Kidney (tissue), 14 donors: ENCODE measurements around the gene CLCN5. TPM values are rescaled to one million over a fixed set of nuclear protein-coding genes. Genes with fewer than 3 reads are reported as not detected.

ENCODE experiments used
- DNase-seq, 5 donors: peaks; one replicate each; pipeline ENCODE4 v3.0.0-alpha.2; 2013 to 2020
- FAIRE-seq: peaks from 2 replicates; lab custom pipeline; 2012; peaks lifted over from hg19 to GRCh38; lab: Jason Lieb, UNC
- H3K27ac ChIP-seq, 2 donors: one replicate each; pipeline ENCODE4 v1.7.0; 2013; ENCODE audit warnings: low read depth in 2 of 2, low read length in 2 of 2, inconsistent platforms in 1 of 2
- H3K27me3 ChIP-seq: one replicate; pipeline ENCODE4 v1.7.1; 2013; ENCODE audit warnings: low read length, inconsistent platforms; ENCODE audit not compliant: control insufficient read depth, insufficient read depth
- H3K36me3 ChIP-seq, 3 donors: one replicate each; pipeline versions ENCODE4 v1.7.0 to v1.7.1; 2013; ENCODE audit warnings: low read length in 3 of 3, control low read depth in 1 of 3, inconsistent platforms in 1 of 3; ENCODE audit not compliant: insufficient read depth in 3 of 3, control insufficient read depth in 2 of 3
- H3K4me1 ChIP-seq, 3 donors: one replicate each; pipeline versions ENCODE4 v1.7.0 to v1.7.1; 2013; ENCODE audit warnings: low read length in 3 of 3, inconsistent platforms in 1 of 3, low read depth in 1 of 3; ENCODE audit not compliant: control insufficient read depth in 2 of 3, insufficient read depth in 2 of 3
- H3K4me3 ChIP-seq, 3 donors: one replicate each; pipeline versions ENCODE4 v1.7.0 to v1.8.1; 2013; ENCODE audit warnings: low read length in 3 of 3, control low read depth in 1 of 3, inconsistent platforms in 1 of 3
- H3K9ac ChIP-seq, 3 donors: one replicate each; pipeline versions ENCODE4 v1.7.0 to v1.7.1; 2013; ENCODE audit warnings: low read length in 3 of 3, control low read depth in 1 of 3, inconsistent platforms in 1 of 3
- H3K9me3 ChIP-seq, 3 donors: one replicate each; pipeline versions ENCODE4 v1.7.0 to v1.7.1; 2013; ENCODE audit warnings: low read length in 3 of 3, control low read depth in 1 of 3, inconsistent platforms in 1 of 3; ENCODE audit not compliant: control insufficient read depth in 2 of 3, insufficient read depth in 1 of 3
- intact Hi-C: fragments of 100-400 bp; cut with DNase I; formaldehyde crosslinking; loops from one replicate; pipeline ENCODE4 v1.11.1; 2022
- polyA plus RNA-seq: library from polyadenylated mRNA; stranded (reverse); fragments of 350-450 nt; fragmentation: Illumina TruSeq; extraction: RNeasy Lipid Tissue Mini Kit (QIAGEN cat#74804); gene quantifications from one replicate; pipeline ENCODE4 v1.2.3, GENCODE V29; 2014; ENCODE audit warnings: low read depth, low replicate concordance; ENCODE audit not compliant: insufficient read depth
- total RNA-seq: library from RNA; stranded (reverse); fragmentation: NEBNext Ultra II Directional; extraction: Animal tissue kit (Norgen Biotek cat#: 25700); gene quantifications from one replicate; pipeline ENCODE4 v1.2.1, GENCODE V29; 2021
- TF ChIP-seq, protein P1 (sequence below): IDR thresholded peaks from 3 replicates; pipeline ENCODE4 v1.5.1; 2012; ENCODE audit warnings: mild to moderate bottlenecking, moderate library complexity, borderline replicate concordance; ENCODE audit not compliant: insufficient read depth; ENCODE audit errors: extremely low read depth
- donor health status: control.
- donor health status: control.
- donor health status: control.
- donor health status: control.
- donor health status: control.
- donor health status: DM: yes; HTN: yes; CAD: no.
- donor health status: Normal renal cell carcinoma (clear cell type).

Gene CLCN5
- total and polyA plus RNA-seq, 2 donors from 2014 or later = 21.1 to 29.7 TPM

DNA sequence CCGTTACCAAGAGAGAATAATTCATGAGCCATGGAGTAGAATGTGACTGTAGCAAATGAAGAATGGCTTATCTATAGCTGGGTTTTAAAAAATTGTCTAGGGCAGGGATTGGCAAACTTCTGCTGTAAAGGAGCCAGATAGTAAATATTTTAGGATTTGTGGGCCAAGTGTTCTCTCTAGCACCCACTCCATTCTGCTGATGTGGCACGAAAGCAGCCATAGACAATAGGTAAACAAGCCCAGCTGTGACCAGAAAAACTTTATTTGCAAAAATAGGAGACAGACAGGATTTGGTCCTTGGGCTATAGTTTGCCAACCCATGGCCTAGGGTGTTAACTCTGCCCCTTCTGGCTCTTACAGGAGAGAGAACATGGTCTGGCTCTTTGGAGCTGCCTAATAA, 151.2 kb downstream of the CLCN5 start:
- FAIRE-seq = no peak
- TF ChIP-seq, protein P1, sequence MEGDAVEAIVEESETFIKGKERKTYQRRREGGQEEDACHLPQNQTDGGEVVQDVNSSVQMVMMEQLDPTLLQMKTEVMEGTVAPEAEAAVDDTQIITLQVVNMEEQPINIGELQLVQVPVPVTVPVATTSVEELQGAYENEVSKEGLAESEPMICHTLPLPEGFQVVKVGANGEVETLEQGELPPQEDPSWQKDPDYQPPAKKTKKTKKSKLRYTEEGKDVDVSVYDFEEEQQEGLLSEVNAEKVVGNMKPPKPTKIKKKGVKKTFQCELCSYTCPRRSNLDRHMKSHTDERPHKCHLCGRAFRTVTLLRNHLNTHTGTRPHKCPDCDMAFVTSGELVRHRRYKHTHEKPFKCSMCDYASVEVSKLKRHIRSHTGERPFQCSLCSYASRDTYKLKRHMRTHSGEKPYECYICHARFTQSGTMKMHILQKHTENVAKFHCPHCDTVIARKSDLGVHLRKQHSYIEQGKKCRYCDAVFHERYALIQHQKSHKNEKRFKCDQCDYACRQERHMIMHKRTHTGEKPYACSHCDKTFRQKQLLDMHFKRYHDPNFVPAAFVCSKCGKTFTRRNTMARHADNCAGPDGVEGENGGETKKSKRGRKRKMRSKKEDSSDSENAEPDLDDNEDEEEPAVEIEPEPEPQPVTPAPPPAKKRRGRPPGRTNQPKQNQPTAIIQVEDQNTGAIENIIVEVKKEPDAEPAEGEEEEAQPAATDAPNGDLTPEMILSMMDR = no peak
- no peak for DNase-seq
- H3K9me3 ChIP-seq = no peaks in the 10 kb centered on the region
- intact Hi-C loops = no loop called here
- no peak overlapping the region for H3K4me3 ChIP-seq
- H3K27ac ChIP-seq = peak overlapping the region in 1 of 2 donors; percentile 17
- peaks cover 0 to 4% (median 4%) of the 10 kb centered on the region in 3 donors for H3K4me1 ChIP-seq
- H3K27me3 ChIP-seq = no peaks in the 10 kb centered on the region
- H3K9ac ChIP-seq = no peak overlapping the region
- peaks cover 0 to 18% (median 0%) of the 10 kb centered on the region in 3 donors for H3K36me3 ChIP-seq

DNA sequence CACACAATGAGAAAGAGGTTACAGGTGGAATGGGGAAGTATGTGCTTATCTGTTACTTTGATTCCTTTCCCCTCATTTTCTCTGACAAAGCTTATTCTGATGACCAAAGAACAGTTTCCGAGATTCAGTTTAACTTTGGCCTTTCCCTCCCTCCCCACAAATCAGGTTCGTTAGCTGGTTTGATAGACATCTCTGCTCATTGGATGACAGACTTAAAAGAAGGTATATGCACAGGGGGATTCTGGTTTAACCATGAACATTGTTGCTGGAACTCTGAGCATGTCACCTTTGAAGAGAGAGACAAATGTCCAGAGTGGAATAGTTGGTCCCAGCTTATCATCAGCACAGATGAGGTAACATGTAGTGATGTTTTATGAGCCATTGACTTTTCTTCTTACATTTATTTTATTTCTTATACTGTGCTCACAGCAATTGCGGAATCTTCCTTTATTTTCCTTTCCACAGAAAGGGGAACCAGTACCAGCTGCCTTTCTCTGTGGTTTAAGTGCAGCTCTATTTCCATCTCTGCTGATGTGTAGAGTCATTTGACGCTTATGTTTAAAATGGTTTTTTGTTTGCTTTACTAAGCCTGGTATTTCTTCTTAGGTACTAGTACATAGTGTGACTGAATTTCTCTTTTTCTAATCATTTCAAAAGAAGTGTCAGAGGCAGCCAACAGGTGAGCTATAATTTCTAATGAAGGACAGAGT, 153.4 kb downstream of the CLCN5 start:
- Histone ChIP-seq H3K27me3 (no peaks in the 10 kb centered on the region), H3K9me3 (no peaks in the 10 kb centered on the region), H3K9ac (no peak overlapping the region), H3K36me3 (peaks cover 0 to 15% (median 0%) of the 10 kb centered on the region in 3 donors), H3K27ac (no peak overlapping the region), H3K4me1 (peaks cover 0 to 8% (median 4%) of the 10 kb centered on the region in 3 donors), H3K4me3 (no peak overlapping the region)
- TF ChIP-seq, protein P1 = no peak
- FAIRE-seq = no peak
- no peak for DNase-seq
- intact Hi-C loops = no loop called here

- intact Hi-C loops = no loop called here
- Histone ChIP-seq H3K9me3 (no peaks in the 10 kb centered on the region), H3K27me3 (no peaks in the 10 kb centered on the region), H3K4me3 (no peak overlapping the region), H3K4me1 (peaks cover 0 to 10% (median 4%) of the 10 kb centered on the region in 3 donors), H3K9ac (no peak overlapping the region), H3K27ac (peak overlapping the region; percentile 45 to 47), H3K36me3 (peaks cover 1 to 12% (median 3%) of the 10 kb centered on the region in 3 donors)
- peak; percentile 38 to 71 (median 56) for DNase-seq
- no peak for FAIRE-seq
- TF ChIP-seq, protein P1 = peak; percentile 49
Observed at GRCh38 chrX:50081282-50081889, 159.0 kb downstream of the CLCN5 start.
